Measurements from ENCODE around the gene SYMPK.

The SYMPK gene

DNA sequence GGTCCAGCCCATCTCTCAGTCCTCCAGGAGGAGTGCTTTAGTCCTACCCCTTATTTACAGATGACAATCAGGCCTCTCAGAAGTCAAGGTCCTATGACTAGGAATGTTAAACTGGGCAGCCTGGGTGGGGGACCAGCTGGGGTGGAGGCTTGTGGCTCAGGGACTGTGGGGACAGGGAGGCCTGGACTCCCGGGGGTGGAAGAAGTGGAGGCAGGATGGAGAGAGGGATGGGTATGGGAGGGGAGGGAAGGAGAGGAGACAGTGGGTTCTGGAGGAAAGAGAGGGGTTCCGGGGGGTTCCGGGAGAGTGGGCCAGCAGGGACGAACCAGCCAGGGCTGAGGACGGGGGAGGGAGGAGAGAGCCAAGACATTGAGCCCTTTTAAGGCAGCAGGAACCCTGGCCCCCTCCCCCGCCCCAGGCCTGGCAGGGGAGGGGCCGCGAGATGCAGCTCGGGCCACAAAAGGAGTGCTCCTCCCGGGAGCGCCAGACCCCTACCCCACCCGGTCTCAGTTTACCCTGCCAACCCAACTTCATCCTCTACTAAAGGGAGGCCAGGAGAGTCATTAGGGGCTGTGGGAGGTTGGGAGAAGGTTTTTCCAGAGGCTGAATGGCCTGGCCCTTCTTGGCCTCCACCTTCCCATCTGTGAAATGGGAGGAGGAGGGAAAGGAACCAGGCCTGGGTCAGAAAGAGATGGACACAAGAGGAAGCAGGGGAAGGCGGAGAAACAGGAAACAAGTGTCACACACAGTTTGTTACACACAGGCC, 82.3 kb downstream of the SYMPK start (continued):
- TF ChIP-seq, protein P1, sequence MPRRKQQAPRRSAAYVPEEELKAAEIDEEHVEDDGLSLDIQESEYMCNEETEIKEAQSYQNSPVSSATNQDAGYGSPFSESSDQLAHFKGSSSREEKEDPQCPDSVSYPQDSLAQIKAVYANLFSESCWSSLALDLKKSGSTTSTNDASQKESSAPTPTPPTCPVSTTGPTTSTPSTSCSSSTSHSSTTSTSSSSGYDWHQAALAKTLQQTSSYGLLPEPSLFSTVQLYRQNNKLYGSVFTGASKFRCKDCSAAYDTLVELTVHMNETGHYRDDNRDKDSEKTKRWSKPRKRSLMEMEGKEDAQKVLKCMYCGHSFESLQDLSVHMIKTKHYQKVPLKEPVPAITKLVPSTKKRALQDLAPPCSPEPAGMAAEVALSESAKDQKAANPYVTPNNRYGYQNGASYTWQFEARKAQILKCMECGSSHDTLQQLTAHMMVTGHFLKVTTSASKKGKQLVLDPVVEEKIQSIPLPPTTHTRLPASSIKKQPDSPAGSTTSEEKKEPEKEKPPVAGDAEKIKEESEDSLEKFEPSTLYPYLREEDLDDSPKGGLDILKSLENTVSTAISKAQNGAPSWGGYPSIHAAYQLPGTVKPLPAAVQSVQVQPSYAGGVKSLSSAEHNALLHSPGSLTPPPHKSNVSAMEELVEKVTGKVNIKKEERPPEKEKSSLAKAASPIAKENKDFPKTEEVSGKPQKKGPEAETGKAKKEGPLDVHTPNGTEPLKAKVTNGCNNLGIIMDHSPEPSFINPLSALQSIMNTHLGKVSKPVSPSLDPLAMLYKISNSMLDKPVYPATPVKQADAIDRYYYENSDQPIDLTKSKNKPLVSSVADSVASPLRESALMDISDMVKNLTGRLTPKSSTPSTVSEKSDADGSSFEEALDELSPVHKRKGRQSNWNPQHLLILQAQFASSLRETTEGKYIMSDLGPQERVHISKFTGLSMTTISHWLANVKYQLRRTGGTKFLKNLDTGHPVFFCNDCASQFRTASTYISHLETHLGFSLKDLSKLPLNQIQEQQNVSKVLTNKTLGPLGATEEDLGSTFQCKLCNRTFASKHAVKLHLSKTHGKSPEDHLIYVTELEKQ (tag by site-specific recombination; IDR thresholded peaks at IDR 0.05; ENCODE audit: borderline replicate concordance), result no peak
- TF ChIP-seq FEZF1 (tag by site-specific recombination; IDR thresholded peaks at IDR 0.05) (no peak), ZNF561 (tag by site-specific recombination; IDR thresholded peaks at IDR 0.05; ENCODE audit: borderline replicate concordance) (no peak), ZNF398 (tag by site-specific recombination; IDR thresholded peaks at IDR 0.05) (peak; percentile 90), ZXDB (tag by site-specific recombination; IDR thresholded peaks at IDR 0.05) (0 out of 2 replicates have a peak, but pooled peaks have one; percentile 23), GLIS2 (tag by site-specific recombination; IDR thresholded peaks at IDR 0.05) (peak; percentile 36; the same call in 1 of the 2 replicates), ZNF600 (tag by site-specific recombination; IDR thresholded peaks at IDR 0.05) (0 out of 2 replicates have a peak, but pooled peaks have one; percentile 11), MYNN (tag by site-specific recombination; IDR thresholded peaks at IDR 0.05; ENCODE audit: borderline replicate concordance) (no peak), ZNF548 (tag by site-specific recombination; IDR thresholded peaks at IDR 0.05) (no peak), YY2 (tag by site-specific recombination; IDR thresholded peaks at IDR 0.05) (no peak), BCL11A (tag by site-specific recombination; IDR thresholded peaks at IDR 0.05; ENCODE audit: low read depth) (0 out of 2 replicates have a peak, but pooled peaks have one; percentile 17), PBX3 (CRISPR knock-in tag; IDR thresholded peaks at IDR 0.05) (no peak), ZNF37A (tag by site-specific recombination; IDR thresholded peaks at IDR 0.05) (no peak), ZNF266 (tag by site-specific recombination; IDR thresholded peaks at IDR 0.05; ENCODE audit: low read depth) (no peak), ZNF560 (tag by site-specific recombination; IDR thresholded peaks at IDR 0.05; ENCODE audit: borderline replicate concordance) (no peak), ZBTB1 (tag by site-specific recombination; IDR thresholded peaks at IDR 0.05) (no peak), ZNF426 (tag by site-specific recombination; IDR thresholded peaks at IDR 0.05) (no peak), RBAK (tag by site-specific recombination; IDR thresholded peaks at IDR 0.05) (no peak), ZNF335 (tag by site-specific recombination; conservative IDR thresholded peaks at IDR 0.05) (no peak), SCRT2 (tag by site-specific recombination; IDR thresholded peaks at IDR 0.05) (no peak), SP3 (tag by site-specific recombination; IDR thresholded peaks at IDR 0.05) (no peak), ZNF133 (tag by site-specific recombination; IDR thresholded peaks at IDR 0.05) (no peak)
- TF ChIP-seq, protein P2, sequence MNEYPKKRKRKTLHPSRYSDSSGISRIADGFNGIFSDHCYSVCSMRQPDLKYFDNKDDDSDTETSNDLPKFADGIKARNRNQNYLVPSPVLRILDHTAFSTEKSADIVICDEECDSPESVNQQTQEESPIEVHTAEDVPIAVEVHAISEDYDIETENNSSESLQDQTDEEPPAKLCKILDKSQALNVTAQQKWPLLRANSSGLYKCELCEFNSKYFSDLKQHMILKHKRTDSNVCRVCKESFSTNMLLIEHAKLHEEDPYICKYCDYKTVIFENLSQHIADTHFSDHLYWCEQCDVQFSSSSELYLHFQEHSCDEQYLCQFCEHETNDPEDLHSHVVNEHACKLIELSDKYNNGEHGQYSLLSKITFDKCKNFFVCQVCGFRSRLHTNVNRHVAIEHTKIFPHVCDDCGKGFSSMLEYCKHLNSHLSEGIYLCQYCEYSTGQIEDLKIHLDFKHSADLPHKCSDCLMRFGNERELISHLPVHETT (tag by site-specific recombination; IDR thresholded peaks at IDR 0.05), result 0 out of 2 replicates have a peak, but pooled peaks have one; percentile 31
- TF ChIP-seq, protein P3, sequence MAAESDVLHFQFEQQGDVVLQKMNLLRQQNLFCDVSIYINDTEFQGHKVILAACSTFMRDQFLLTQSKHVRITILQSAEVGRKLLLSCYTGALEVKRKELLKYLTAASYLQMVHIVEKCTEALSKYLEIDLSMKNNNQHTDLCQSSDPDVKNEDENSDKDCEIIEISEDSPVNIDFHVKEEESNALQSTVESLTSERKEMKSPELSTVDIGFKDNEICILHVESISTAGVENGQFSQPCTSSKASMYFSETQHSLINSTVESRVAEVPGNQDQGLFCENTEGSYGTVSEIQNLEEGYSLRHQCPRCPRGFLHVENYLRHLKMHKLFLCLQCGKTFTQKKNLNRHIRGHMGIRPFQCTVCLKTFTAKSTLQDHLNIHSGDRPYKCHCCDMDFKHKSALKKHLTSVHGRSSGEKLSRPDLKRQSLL (tag by site-specific recombination; IDR thresholded peaks at IDR 0.05), result peak; percentile 42; the same call in 1 of the 2 replicates
- TF ChIP-seq, protein P4, sequence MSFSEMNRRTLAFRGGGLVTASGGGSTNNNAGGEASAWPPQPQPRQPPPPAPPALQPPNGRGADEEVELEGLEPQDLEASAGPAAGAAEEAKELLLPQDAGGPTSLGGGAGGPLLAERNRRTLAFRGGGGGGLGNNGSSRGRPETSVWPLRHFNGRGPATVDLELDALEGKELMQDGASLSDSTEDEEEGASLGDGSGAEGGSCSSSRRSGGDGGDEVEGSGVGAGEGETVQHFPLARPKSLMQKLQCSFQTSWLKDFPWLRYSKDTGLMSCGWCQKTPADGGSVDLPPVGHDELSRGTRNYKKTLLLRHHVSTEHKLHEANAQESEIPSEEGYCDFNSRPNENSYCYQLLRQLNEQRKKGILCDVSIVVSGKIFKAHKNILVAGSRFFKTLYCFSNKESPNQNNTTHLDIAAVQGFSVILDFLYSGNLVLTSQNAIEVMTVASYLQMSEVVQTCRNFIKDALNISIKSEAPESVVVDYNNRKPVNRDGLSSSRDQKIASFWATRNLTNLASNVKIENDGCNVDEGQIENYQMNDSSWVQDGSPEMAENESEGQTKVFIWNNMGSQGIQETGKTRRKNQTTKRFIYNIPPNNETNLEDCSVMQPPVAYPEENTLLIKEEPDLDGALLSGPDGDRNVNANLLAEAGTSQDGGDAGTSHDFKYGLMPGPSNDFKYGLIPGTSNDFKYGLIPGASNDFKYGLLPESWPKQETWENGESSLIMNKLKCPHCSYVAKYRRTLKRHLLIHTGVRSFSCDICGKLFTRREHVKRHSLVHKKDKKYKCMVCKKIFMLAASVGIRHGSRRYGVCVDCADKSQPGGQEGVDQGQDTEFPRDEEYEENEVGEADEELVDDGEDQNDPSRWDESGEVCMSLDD (tag by site-specific recombination; IDR thresholded peaks at IDR 0.05), result peak; percentile 83
- TF ChIP-seq, protein P5, sequence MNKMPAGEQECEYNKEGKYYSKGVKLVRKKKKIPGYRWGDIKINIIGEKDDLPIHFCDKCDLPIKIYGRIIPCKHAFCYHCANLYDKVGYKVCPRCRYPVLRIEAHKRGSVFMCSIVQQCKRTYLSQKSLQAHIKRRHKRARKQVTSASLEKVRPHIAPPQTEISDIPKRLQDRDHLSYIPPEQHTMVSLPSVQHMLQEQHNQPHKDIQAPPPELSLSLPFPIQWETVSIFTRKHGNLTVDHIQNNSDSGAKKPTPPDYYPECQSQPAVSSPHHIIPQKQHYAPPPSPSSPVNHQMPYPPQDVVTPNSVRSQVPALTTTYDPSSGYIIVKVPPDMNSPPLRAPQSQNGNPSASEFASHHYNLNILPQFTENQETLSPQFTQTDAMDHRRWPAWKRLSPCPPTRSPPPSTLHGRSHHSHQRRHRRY (tag by site-specific recombination; IDR thresholded peaks at IDR 0.05), result no peak

Data from HEK293 (cell line).